MM.1S (cell line): ENCODE results near the gene ACAA1.

ENCODE experiments used
- DNase-seq: peaks from one replicate; pipeline ENCODE4 v3.0.0-alpha.2; 2015
- H2AFZ ChIP-seq: fragments of 300-600 bp; sonication (generic); 2 replicates; pipeline ENCODE4 v1.6.0; 2016; ENCODE audit warnings: antibody characterized with exemption, low read length
- H3F3A ChIP-seq: fragments of 300-600 bp; sonication (generic); 2 replicates; pipeline ENCODE4 v1.6.1; 2016; ENCODE audit warnings: mild to moderate bottlenecking, antibody characterized with exemption, low read length, moderate library complexity, mixed read lengths; ENCODE audit not compliant: insufficient read depth
- H3K27ac ChIP-seq: fragments of 300-600 bp; sonication (generic); 2 replicates; pipeline ENCODE4 v1.5.1; 2016; ENCODE audit warnings: mild to moderate bottlenecking, low read length
- H3K27me3 ChIP-seq: fragments of 300-600 bp; sonication (generic); replicated peaks from 2 replicates; pipeline ENCODE4 v1.6.0; 2016; ENCODE audit warnings: low read length; ENCODE audit not compliant: insufficient read depth
- H3K36me3 ChIP-seq: fragments of 300-600 bp; sonication (generic); replicated peaks from 2 replicates; pipeline ENCODE4 v1.6.1; 2016; ENCODE audit warnings: mild to moderate bottlenecking, low read length, mixed read lengths; ENCODE audit not compliant: insufficient read depth
- H3K4me1 ChIP-seq: fragments of 300-600 bp; sonication (generic); 2 replicates; pipeline ENCODE4 v1.6.1; 2016; ENCODE audit warnings: low read length, mixed read lengths
- H3K4me2 ChIP-seq: fragments of 300-600 bp; sonication (generic); 2 replicates; pipeline ENCODE4 v1.6.0; 2016; ENCODE audit warnings: low read depth, low read length
- H3K4me3 ChIP-seq: fragments of 300-600 bp; sonication (generic); 2 replicates; pipeline ENCODE4 v1.5.1; 2016; ENCODE audit warnings: low read length, mixed read lengths
- H3K79me2 ChIP-seq: fragments of 300-600 bp; sonication (generic); 2 replicates; pipeline ENCODE4 v1.6.1; 2016; ENCODE audit warnings: mixed run types, low read length, mixed read lengths
- H3K9ac ChIP-seq: fragments of 300-600 bp; sonication (generic); 2 replicates; pipeline ENCODE4 v1.6.1; 2016; ENCODE audit warnings: low read length, mixed read lengths
- H3K9me2 ChIP-seq: fragments of 300-600 bp; sonication (generic); replicated peaks from 2 replicates; pipeline ENCODE4 v1.6.1; 2016; ENCODE audit warnings: mild to moderate bottlenecking, low read length, mixed read lengths; ENCODE audit not compliant: insufficient read depth
- H3K9me3 ChIP-seq: fragments of 300-600 bp; sonication (generic); replicated peaks from 2 replicates; pipeline ENCODE4 v1.6.1; 2016; ENCODE audit warnings: mild to moderate bottlenecking, low read length, mixed read lengths; ENCODE audit not compliant: insufficient read depth
- H4K20me1 ChIP-seq: fragments of 300-600 bp; sonication (generic); 2 replicates; pipeline ENCODE4 v1.6.1; 2016; ENCODE audit warnings: mild to moderate bottlenecking, low read length, moderate library complexity, mixed read lengths; ENCODE audit not compliant: insufficient read depth
- EZH2 ChIP-seq: fragments of 300-600 bp; sonication (generic); optimal IDR thresholded peaks from 2 replicates; pipeline ENCODE3; 2017; ENCODE audit warnings: low read depth, mild to moderate bottlenecking, antibody characterized with exemption, low read length, mixed read lengths
- EZH2phosphoT487 ChIP-seq: fragments of 300-600 bp; sonication (generic); IDR thresholded peaks from 2 replicates; pipeline ENCODE4 v1.6.1; 2018; ENCODE audit warnings: antibody characterized with exemption, low read length
- TF ChIP-seq, protein P1 (sequence below): fragments of 300-600 bp; sonication (generic); IDR thresholded peaks from 2 replicates; pipeline ENCODE4 v1.5.1; 2016; ENCODE audit warnings: antibody characterized with exemption, low read length, mixed read lengths

The ACAA1 gene

DNA sequence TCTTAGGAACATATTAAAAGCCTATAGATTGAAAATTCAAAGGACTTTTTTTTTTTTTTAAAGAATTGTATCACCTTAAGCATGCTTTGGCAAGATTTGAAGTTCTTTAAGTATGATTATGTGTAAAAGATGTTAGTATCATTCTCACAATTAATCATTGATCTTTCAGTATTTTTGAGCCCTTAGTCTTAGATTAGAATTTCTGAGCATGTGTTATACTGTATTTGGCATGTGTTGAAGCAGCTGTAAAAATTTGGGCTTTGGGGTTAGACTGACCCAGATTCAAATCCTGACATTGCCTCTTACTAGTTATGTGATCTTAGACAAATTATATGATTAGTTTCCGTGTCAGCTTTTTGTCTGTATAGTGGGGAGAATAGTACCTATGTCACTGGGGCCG, 34.7 kb upstream of the ACAA1 start:
- H3K9ac ChIP-seq = no peak overlapping the region
- H3K9me3 ChIP-seq = no peaks in the 10 kb centered on the region
- no peaks in the 10 kb centered on the region for H3K9me2 ChIP-seq
- DNase-seq = no peak
- H3K4me3 ChIP-seq = no peak overlapping the region
- no peaks in the 10 kb centered on the region for H3K36me3 ChIP-seq
- no peaks in the 10 kb centered on the region for H3K4me1 ChIP-seq
- H4K20me1 ChIP-seq = no peaks in the 10 kb centered on the region; the same call in 1 of the 2 replicates
- TF ChIP-seq EZH2phosphoT487 (no peak), EZH2 (no peak)
- TF ChIP-seq, protein P1, sequence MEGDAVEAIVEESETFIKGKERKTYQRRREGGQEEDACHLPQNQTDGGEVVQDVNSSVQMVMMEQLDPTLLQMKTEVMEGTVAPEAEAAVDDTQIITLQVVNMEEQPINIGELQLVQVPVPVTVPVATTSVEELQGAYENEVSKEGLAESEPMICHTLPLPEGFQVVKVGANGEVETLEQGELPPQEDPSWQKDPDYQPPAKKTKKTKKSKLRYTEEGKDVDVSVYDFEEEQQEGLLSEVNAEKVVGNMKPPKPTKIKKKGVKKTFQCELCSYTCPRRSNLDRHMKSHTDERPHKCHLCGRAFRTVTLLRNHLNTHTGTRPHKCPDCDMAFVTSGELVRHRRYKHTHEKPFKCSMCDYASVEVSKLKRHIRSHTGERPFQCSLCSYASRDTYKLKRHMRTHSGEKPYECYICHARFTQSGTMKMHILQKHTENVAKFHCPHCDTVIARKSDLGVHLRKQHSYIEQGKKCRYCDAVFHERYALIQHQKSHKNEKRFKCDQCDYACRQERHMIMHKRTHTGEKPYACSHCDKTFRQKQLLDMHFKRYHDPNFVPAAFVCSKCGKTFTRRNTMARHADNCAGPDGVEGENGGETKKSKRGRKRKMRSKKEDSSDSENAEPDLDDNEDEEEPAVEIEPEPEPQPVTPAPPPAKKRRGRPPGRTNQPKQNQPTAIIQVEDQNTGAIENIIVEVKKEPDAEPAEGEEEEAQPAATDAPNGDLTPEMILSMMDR = no peak
- H2AFZ ChIP-seq = no peak overlapping the region
- no peak overlapping the region for H3K27ac ChIP-seq
- no peak overlapping the region for H3K4me2 ChIP-seq
- H3K79me2 ChIP-seq = peaks cover 99% of the 10 kb centered on the region
- H3F3A ChIP-seq = no peaks in the 10 kb centered on the region
- no peaks in the 10 kb centered on the region for H3K27me3 ChIP-seq

DNA sequence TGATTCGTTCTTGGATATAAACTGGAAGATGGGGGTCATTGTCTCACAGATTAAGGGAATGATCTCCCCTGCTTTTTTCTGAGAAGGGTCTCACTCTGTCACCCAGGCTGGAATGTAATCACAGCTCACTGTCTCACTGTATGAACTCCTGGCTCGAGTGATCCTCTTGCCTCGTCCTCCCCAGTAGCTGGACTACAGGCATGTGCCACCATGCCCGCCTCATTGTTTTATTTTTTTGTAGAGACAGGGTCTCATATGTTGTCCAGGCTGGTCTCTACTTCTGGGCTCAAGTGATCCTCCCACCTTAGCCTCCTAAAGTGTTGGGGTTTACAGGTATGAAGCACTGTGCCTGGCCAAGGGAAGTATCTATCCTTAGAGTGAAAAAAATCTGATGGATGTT, 33.8 kb upstream of the ACAA1 start:
- H4K20me1 ChIP-seq = no peaks in the 10 kb centered on the region
- no peaks in the 10 kb centered on the region for H3K36me3 ChIP-seq
- no peaks in the 10 kb centered on the region for H3K9me2 ChIP-seq
- no peak for DNase-seq
- no peaks in the 10 kb centered on the region for H3K27me3 ChIP-seq
- no peak overlapping the region for H3K4me3 ChIP-seq
- H3K9me3 ChIP-seq = no peaks in the 10 kb centered on the region
- no peak overlapping the region for H3K9ac ChIP-seq
- H3F3A ChIP-seq = no peaks in the 10 kb centered on the region
- H3K27ac ChIP-seq = no peak overlapping the region
- TF ChIP-seq, protein P1 = no peak
- TF ChIP-seq EZH2phosphoT487 = no peak
- TF ChIP-seq EZH2 = no peak
- no peak overlapping the region for H3K4me2 ChIP-seq
- H2AFZ ChIP-seq = no peak overlapping the region
- peaks cover 99% of the 10 kb centered on the region for H3K79me2 ChIP-seq
- no peaks in the 10 kb centered on the region for H3K4me1 ChIP-seq

DNA sequence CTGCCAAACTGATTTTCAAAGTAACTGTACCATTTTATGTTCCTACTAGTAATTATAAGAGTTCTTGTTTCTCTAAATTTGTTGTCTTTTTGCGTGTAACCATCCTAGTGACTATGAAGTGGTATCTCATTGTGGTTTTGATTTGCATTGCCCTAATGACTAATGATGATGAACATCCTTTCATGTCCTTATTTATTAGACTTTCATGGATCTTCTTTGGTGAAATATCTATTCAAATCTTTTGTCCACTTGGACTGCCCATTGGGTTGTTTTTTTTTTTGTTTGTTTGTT, 32.0 kb upstream of the ACAA1 start:
- Histone ChIP-seq H3K79me2 (peaks cover 84% of the 10 kb centered on the region), H3K27ac (no peak overlapping the region), H3K27me3 (no peaks in the 10 kb centered on the region), H2AFZ (no peak overlapping the region), H3K4me3 (no peak overlapping the region), H3K9me3 (no peaks in the 10 kb centered on the region), H3K4me1 (no peaks in the 10 kb centered on the region), H3F3A (0 out of 2 replicates have a peak, but pooled peaks cover 1% of the 10 kb centered on the region), H3K9me2 (no peaks in the 10 kb centered on the region), H4K20me1 (no peaks in the 10 kb centered on the region), H3K4me2 (no peak overlapping the region), H3K9ac (no peak overlapping the region), H3K36me3 (no peaks in the 10 kb centered on the region)
- TF ChIP-seq EZH2phosphoT487 = no peak
- no peak for TF ChIP-seq EZH2
- TF ChIP-seq, protein P1 = no peak
- no peak for DNase-seq
